GM12891 (cell line): ENCODE results near the gene ROBO2.

ENCODE experiments used
- POLR2A ChIP-seq: IDR thresholded peaks from 2 replicates; pipeline ENCODE4 v1.6.1; 2011; ENCODE audit warnings: low read depth, low read length, control low read depth
- TAF1 ChIP-seq: IDR thresholded peaks from 2 replicates; pipeline ENCODE4 v1.6.1; 2011; ENCODE audit warnings: low read depth, low read length, control low read depth

- TF ChIP-seq POLR2A, result no peak
- TF ChIP-seq TAF1, result no peak
Measured at GRCh38 chr3:77325702-77326101, 285.8 kb downstream of the ROBO2 start.
